Kidney (tissue), 14 donors: ENCODE measurements around the gene RAPGEF1. TPM values are rescaled to one million over a fixed set of nuclear protein-coding genes. Genes with fewer than 3 reads are reported as not detected.

Experiments used
- DNase-seq, 5 donors: peaks; one replicate each; pipeline ENCODE4 v3.0.0-alpha.2; 2013 to 2020
- FAIRE-seq: peaks from 2 replicates; lab custom pipeline; 2012; peaks lifted over from hg19 to GRCh38; lab: Jason Lieb, UNC
- H3K27ac ChIP-seq, 2 donors: one replicate each; pipeline ENCODE4 v1.7.0; 2013; ENCODE audit warnings: low read depth in 2 of 2, low read length in 2 of 2, inconsistent platforms in 1 of 2
- H3K27me3 ChIP-seq: one replicate; pipeline ENCODE4 v1.7.1; 2013; ENCODE audit warnings: low read length, inconsistent platforms; ENCODE audit not compliant: control insufficient read depth, insufficient read depth
- H3K36me3 ChIP-seq, 3 donors: one replicate each; pipeline versions ENCODE4 v1.7.0 to v1.7.1; 2013; ENCODE audit warnings: low read length in 3 of 3, control low read depth in 1 of 3, inconsistent platforms in 1 of 3; ENCODE audit not compliant: insufficient read depth in 3 of 3, control insufficient read depth in 2 of 3
- H3K4me1 ChIP-seq, 3 donors: one replicate each; pipeline versions ENCODE4 v1.7.0 to v1.7.1; 2013; ENCODE audit warnings: low read length in 3 of 3, inconsistent platforms in 1 of 3, low read depth in 1 of 3; ENCODE audit not compliant: control insufficient read depth in 2 of 3, insufficient read depth in 2 of 3
- H3K4me3 ChIP-seq, 3 donors: one replicate each; pipeline versions ENCODE4 v1.7.0 to v1.8.1; 2013; ENCODE audit warnings: low read length in 3 of 3, control low read depth in 1 of 3, inconsistent platforms in 1 of 3
- H3K9ac ChIP-seq, 3 donors: one replicate each; pipeline versions ENCODE4 v1.7.0 to v1.7.1; 2013; ENCODE audit warnings: low read length in 3 of 3, control low read depth in 1 of 3, inconsistent platforms in 1 of 3
- H3K9me3 ChIP-seq, 3 donors: one replicate each; pipeline versions ENCODE4 v1.7.0 to v1.7.1; 2013; ENCODE audit warnings: low read length in 3 of 3, control low read depth in 1 of 3, inconsistent platforms in 1 of 3; ENCODE audit not compliant: control insufficient read depth in 2 of 3, insufficient read depth in 1 of 3
- CTCF ChIP-seq: IDR thresholded peaks from 3 replicates; pipeline ENCODE4 v1.5.1; 2012; ENCODE audit warnings: mild to moderate bottlenecking, moderate library complexity, borderline replicate concordance; ENCODE audit not compliant: insufficient read depth; ENCODE audit errors: extremely low read depth
- intact Hi-C: fragments of 100-400 bp; cut with DNase I; formaldehyde crosslinking; loops from one replicate; pipeline ENCODE4 v1.11.1; 2022
- polyA plus RNA-seq: library from polyadenylated mRNA; stranded (reverse); fragments of 350-450 nt; fragmentation: Illumina TruSeq; extraction: RNeasy Lipid Tissue Mini Kit (QIAGEN cat#74804); gene quantifications from one replicate; pipeline ENCODE4 v1.2.3, GENCODE V29; 2014; ENCODE audit warnings: low read depth, low replicate concordance; ENCODE audit not compliant: insufficient read depth
- total RNA-seq: library from RNA; stranded (reverse); fragmentation: NEBNext Ultra II Directional; extraction: Animal tissue kit (Norgen Biotek cat#: 25700); gene quantifications from one replicate; pipeline ENCODE4 v1.2.1, GENCODE V29; 2021
- donor health status: control.
- donor health status: control.
- donor health status: control.
- donor health status: control.
- donor health status: control.
- donor health status: DM: yes; HTN: yes; CAD: no.
- donor health status: Normal renal cell carcinoma (clear cell type).

The RAPGEF1 gene
- total and polyA plus RNA-seq, 2 donors from 2014 or later, result 15.5 to 79.7 TPM

GRCh38 chr9:131733541-131734061, 6.3 kb downstream of the RAPGEF1 start:
- no peak overlapping the region for H3K4me3 ChIP-seq
- FAIRE-seq, result no peak
- peak overlapping the region in 1 of 3 donors; percentile 42 for H3K9ac ChIP-seq

GRCh38 chr9:131732636-131733289, 7.1 kb downstream of the RAPGEF1 start:
- Histone ChIP-seq H3K4me1 (peaks cover 0 to 59% (median 59%) of the 10 kb centered on the region in 3 donors), H3K9me3 (no peaks in the 10 kb centered on the region), H3K27ac (no peak overlapping the region), H3K36me3 (no peaks in the 10 kb centered on the region), H3K4me3 (no peak overlapping the region), H3K9ac (no peak overlapping the region), H3K27me3 (no peaks in the 10 kb centered on the region)
- intact Hi-C loops, result loop anchor here (10.0 kb wide), 1 partner anchor 88 kb away; no protein-coding TSS in a partner anchor
- no peak for TF ChIP-seq CTCF
- DNase-seq (peak in 1 of 5 donors; percentile 52), FAIRE-seq (no peak)

More at GRCh38 chr9:131733541-131734061, 6.3 kb downstream of the RAPGEF1 start:
- intact Hi-C loops, result loop anchor here (10.0 kb wide), 1 partner anchor 89 kb away; no protein-coding TSS in a partner anchor
- H3K36me3 ChIP-seq, result no peaks in the 10 kb centered on the region
- H3K27ac ChIP-seq, result peak overlapping the region; percentile 58 to 79
- no peaks in the 10 kb centered on the region for H3K27me3 ChIP-seq
- no peak for TF ChIP-seq CTCF
- DNase-seq, result peak in 1 of 5 donors; percentile 77
- no peaks in the 10 kb centered on the region for H3K9me3 ChIP-seq
- H3K4me1 ChIP-seq, result peaks cover under 1 to 57% (median 56%) of the 10 kb centered on the region in 3 donors

GRCh38 chr9:131732061-131732526, 7.8 kb downstream of the RAPGEF1 start:
- Histone ChIP-seq H3K4me1 (peaks cover 0 to 62% (median 62%) of the 10 kb centered on the region in 3 donors), H3K9ac (no peak overlapping the region), H3K9me3 (no peaks in the 10 kb centered on the region), H3K27ac (peak overlapping the region; percentile 23 to 24), H3K27me3 (no peaks in the 10 kb centered on the region), H3K4me3 (no peak overlapping the region), H3K36me3 (no peaks in the 10 kb centered on the region)
- TF ChIP-seq CTCF, result no peak
- intact Hi-C loops, result loop anchor here (10.0 kb wide), 1 partner anchor 87 kb away; no protein-coding TSS in a partner anchor
- FAIRE-seq (no peak), DNase-seq (peak in 1 of 5 donors; percentile 48)
